ENCODE data around the gene SH3RF3.

The SH3RF3 gene

DNA sequence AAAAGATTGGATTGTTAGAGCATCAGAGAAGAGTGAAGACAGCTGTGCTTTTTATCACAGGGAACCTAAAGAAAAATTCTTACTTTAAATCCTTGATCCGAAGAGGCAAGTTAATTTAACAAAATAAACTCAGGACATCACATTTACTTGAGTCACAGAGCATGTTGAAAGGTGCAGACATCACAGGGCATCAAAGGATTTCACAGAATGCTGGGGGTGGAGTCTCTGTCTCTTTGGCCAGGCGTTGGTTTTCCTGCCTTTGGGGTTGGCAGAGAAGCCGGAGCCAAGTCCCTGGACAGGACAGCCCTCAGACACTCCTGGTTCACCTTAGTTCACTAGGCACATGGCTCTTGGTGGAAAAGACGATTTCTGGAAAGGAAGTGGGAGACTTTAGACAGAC lies 56.3 kb downstream of the SH3RF3 start:
- no peak for DNase-seq

GRCh38 chr2:109185821-109186570 lies 57.0 kb downstream of the SH3RF3 start:
- DNase-seq, result no peak

- no peak for DNase-seq
Measured at GRCh38 chr2:109186656-109187250, 57.7 kb downstream of the SH3RF3 start.

DNA sequence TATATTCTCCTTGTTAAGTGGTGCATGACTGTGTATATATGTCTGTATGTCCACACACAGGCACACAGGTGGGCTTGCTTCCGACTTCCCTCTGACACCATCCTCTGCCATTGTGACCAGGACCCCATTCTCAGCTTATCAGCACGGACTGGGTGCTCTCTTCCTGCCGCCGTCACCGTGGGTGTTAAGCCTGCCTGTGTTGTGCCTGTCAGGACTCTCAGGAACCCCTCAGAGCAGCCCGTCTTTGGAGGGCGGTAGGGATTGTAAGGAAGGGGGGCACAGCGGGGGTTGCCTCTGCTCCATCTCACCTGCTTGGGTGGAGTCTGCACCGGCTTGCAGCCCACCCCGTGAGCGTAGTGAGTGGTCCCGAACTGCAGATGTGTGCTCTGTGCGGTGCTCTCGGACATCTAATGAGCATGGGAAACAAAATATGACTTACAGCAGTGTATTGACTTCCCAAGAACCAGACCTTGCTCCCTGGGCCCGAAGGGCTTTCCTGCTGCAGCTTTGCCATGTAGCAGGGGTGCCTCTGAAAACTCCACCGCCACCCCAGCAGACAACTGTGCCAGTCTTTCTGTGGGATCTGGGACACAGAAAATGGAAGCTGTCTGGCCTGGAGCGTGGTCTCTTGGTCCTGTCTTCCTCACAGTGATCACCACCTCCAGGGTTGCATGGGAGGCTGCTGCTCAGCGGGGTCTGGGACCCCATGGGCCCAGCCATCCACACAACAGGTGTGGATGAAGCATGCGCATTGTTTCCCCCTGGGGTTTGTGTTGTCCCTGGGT lies 58.9 kb downstream of the SH3RF3 start:
- DNase-seq, result no peak

- DNase-seq, result no peak
Measured at GRCh38 chr2:109188496-109188890, 59.5 kb downstream of the SH3RF3 start.

DNA sequence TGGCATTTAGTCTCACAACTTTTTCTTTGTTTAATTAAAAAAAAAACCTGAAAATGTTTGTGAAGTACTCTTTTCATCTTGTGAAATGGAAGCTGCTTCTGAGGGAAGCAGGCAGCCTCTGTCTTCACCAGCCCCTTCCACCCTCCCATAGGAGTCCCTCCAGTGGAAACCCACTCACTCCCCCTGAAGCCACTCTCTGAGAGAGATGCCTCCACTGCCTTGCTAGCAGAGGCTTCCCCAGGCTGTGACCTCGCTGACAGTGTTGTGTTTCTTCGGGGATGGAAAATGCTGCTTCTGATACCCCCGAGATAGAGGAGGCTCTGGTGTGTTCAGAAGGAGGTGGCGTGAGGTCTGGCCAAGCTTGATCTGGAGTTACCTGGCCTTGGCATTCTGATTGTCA lies 59.9 kb downstream of the SH3RF3 start:
- no peak for DNase-seq

GRCh38 chr2:109189751-109190150 lies 60.7 kb downstream of the SH3RF3 start:
- DNase-seq, result no peak

DNA sequence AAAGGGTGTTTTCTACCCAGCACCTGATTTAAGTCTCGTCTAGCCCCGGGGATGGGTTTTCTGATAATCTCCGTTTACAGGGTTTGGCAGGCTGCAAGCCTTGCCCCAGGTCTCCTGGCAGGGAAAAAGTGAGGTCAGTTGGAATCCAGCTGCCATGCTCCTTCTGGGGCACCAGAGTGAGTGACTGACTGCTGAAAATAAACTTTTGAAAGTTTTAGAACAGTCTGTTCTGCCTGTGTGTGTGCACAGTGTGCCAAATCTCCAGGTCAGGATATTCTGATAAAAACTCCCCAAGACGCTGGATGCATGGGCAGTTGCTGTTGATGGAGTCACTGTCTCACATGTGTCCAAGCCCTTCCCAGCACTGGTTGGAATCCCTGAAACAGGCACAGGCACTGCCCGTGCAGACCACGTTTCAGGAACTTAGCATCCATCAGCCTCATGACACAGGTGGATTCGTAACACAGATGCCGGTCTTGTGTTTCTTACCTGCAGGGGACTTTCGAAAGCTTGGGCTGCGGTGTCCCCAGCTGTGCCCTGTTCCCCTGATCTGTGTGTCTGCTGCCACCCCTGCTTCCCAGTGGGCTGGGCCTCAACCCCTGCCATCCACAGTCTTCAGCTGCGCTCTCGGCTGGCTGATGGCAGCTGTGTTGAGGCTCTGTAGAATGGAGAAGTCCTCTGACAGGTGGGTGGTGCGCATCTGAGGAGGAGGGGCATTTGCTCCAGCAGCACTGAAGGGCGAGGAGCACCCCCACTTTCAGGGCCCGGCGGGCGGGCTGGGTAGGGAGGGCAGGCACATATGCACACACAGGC lies 65.0 kb downstream of the SH3RF3 start:
- no peak for DNase-seq

DNA sequence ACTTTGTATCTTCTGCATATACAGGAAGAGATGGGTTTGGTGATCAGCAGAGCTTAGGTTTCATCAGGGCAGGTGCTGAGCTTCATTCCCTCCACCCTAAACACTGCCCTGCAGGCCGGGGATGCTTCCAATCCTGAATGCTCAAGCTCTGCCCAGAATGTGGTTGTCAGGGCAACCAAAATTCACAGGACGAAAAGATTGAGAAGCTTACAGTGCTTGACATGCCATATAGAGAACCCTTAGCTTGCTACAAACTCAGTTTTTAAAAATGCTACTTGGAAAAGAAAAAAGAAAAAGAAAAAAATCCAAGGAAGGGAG lies 65.6 kb downstream of the SH3RF3 start:
- DNase-seq, result no peak

DNA sequence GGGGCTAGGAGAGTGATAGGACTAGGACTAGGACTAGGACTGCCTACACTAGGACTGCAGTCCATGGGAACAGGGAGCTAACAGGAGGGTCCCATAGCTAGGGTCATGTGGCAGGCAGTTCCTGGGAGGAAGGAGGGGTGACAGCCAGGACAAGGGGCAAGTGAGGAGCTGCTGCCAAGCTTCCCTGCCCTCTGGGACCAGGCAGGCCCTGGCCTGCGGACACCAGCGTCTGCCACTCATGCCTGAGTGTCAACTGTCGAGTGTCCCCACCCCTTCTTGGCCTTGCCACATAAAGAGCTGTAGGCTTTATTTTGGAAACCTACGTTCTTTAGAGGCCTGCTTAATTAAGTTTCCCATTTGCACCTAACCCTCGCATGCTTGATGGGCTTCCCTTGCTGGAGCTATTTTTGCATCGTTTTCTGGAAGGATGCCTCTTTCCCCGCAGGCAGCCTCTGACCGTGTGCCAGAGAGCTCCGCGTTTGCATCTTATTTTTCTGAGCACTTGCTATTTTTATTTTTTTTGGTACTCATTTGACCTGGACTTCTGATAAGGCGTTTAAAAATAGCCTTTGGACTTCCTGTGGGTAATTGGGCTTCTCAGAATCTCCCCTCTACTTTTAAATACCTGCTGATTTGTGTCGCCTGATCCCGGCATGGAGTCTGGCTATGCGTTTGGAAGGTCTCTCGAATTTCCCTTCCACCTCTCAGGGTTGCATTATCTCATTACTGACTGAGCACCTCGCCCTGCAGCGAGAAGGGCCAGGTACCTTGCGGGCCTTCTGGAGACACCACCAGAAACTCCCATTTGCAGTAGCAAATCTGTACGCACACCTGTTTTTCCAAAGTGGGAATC lies 66.4 kb downstream of the SH3RF3 start:
- DNase-seq, result no peak

DNA sequence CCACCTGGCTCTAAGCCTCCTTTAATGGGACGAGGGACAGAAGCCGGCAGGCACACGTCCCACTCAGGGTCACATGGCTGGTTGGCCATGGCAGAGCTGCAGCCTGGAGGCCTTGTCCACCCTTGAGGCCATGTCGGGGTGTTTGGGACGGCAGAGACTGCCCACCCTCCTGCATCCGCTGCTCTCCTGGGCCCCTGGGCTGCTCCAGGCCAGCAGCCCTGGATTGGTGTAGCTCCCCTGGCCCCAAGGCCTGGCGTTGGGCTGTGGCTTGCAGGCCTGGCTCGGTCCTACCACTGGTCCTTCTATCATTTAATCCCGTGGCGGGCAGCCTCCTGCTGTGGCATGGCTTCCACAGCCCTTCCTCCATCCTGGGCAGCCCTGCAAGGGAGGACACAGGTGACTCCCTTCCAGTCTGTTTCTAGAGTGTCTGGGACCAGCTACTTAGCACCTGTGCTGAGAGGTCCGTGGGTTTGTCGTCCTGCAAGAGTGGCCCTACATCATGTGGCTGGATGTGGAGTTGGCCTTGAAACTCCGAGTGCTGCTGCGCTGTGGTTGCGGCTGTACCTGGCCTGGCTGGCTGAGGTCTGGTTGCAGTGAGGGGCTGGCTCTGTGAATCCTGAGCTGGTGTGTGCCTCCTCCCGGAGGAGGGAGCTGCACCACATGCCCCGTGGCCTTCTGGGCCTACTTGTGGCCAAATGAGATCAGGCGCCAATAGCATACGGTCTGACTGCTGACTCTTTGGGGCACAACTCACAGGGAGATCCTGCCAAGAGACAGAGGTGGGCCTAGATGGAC lies 67.3 kb downstream of the SH3RF3 start:
- DNase-seq, result no peak

DNA sequence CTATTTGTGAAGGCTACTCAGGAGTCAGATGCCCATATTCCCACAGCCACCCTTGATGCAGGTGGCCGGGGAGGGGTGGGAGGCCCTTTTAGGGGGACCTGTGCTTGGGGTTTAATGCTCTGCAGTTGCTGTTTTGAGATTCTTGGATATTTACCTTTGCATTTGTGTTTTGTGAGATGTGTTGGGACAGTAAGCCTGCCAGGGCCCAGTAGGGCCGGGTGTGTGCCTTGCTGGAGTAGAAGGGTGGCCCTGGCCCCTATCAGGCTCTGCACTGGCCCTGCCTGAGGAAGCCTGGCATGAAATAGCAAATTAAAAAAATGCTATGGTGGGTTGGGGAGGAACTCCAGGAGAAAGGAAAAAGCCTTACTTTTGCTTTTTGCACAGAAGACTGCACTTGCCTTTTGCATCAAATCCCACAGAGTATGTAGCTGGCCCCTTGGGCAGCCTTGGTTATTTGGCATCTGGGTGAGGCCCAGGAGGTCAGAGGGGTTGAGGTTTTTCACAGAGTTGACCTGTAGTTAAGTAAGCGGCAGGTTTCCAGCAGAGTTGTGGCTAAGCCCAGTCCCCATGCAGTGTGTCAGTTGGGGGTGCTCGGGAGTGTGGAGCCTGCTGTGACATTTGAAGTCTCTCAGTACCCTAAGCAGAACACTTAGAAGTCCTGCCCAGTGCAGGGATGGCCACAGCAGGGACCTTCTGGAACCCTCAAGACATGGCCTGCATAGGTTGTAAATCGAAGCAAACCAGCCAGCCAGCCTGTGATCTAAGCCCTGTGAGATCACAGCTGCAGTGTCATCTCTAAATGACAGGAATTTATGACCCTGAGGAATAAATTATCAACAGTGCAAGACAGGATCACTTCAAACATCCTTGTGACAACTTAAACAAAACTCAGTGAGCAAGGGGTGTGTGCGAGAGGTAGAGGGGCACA lies 68.8 kb downstream of the SH3RF3 start:
- no peak for DNase-seq

GRCh38 chr2:109199790-109200189 lies 70.8 kb downstream of the SH3RF3 start:
- DNase-seq, result no peak

DNA sequence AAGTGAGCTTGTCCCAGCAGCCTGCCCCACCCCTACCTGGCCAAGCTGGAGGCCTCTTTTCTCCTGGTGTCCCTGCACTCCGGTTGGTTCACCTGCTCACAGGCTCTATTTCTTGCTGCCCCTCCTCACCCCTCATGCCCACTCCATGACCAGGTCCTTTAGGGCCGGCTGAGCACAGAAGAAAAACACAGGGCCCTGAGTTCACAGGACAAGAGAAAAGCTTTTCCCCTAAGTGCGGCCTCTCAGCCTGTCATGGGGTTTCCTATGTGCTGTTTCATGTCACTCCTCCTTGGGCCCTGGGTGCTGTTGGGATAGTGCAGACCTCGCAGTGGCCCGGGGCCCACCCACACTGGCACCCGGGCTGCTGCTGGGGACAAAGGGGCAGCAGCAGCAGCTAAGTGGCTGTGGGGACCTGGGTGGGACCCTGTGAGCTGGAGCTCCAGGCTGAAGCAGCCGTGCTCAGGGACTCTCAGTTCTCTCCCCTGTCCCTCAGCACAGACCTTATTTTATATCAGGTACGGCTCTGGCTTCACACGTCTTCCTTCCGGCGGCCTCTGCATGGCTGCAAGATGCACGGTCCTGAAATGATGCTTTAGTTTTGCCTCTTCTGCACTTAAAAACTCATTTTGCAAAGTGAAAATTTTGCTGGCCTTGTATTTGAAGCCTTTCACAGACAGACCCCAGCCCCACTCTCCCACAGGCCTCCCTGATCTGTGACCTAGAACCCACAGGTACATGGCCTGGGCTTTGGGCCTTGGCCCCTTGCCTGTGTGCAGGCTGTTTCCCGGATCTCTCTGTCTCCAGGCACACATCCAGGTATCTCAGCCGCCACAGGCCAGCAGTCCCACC lies 71.8 kb downstream of the SH3RF3 start:
- DNase-seq, result no peak

DNA sequence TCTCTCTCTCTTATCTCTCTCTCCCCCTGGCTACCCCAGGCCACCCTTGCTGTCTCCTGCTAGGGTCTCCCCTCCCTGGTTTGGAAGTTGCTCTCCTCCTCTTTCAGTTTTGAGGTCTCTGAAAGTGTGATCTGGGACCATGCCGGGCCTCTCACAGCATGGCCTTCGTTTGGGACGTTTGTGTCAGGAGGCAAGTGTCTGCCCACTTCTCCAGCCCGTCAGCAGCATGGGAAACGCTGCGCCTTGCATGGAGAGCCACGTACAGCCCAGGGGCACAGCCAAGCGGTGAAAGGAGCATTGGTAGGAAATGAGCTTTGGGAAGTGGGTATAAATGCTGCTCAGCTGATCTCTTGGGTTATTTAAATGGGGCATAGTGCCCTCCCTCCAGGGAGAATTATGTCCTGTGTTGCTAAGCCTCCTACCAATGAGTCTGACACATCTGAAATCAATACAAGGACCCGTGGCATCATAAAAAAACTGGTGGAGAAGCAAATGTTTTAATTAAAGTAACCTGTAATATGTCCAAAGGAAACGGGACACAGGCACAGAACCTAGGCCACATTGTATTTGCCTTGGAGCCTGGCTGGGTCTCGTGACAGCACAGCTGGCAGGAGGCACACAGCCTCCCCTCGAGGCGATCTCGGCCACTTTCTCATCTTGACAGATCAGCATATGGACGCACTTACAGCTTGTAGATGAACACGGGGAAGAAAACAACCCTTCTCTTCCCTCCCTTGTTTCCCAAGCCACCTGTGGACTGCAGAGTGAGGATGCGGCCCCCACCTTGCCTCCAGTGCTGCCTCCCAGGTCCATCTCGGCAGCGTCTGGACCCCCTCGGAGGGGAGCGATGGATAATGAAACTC lies 72.7 kb downstream of the SH3RF3 start:
- DNase-seq, result no peak

DNA sequence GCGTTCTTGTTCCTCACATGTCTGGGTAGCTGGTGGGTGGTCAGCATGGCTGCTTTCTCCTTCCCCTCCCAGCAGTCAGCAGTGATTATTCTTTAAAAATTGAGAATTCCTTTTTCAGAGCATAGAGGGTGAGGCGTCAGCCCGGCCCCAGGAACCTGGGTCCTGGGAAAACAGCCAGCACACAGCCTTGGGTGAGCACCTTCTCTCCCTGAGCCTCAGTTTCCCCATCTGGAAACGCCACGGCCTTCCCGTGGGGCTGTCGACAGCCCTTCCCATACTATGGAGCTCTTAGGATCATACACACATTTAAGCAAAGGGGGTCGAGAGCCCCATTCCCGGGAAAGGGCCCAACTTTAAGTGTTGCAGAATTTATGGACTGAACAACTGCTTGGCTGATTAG lies 73.5 kb downstream of the SH3RF3 start:
- no peak for DNase-seq

DNA sequence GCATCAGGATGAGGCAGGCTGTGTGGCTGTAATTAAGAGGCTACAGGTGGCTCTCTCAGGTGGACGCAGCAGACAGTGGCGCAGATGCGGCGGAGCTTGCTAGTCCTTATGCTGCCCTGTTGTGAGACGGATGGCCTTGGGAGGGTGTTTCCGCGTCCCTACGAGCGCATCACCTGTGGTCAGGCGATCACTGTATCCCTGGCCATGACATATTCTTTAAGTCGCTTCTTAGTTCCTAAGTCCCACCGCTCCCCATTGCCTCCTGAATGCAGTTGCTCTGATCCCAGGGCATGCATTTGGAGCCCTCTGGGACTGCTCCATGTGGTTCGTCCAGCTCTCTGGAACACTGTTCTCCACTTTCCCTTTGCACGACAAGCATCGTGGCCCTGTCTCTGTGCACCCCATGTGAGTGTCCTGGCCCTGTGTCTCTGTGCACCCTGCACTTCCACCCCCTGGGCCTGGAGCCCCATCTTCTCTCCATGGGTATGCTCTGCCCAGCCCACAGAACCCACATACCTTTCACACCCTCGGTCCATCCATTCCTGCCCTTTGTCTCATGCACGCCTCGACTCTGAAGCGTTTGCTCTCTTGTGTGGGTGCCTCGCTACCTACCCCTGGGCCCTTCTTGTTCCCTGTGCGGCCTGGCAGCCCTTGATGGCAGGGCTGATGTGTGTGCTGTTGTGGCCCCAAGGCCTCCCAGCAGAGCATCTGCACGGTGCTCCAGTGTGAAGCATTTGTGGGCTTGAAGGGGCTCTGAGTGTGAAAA lies 74.4 kb downstream of the SH3RF3 start:
- no peak for DNase-seq

Measured in inflammatory macrophage (primary cell).